H1 (cell line): ENCODE data around the gene ACACA. TPM values are rescaled to one million over a fixed set of nuclear protein-coding genes. Genes with fewer than 3 reads are reported as not detected.

ENCODE experiments used
- NANOG ChIP-seq: IDR thresholded peaks from 2 replicates; pipeline ENCODE4 v1.6.1; 2011; ENCODE audit warnings: low read length, low read depth, mild to moderate bottlenecking, inconsistent platforms; ENCODE audit not compliant: insufficient read depth, poor library complexity, severe bottlenecking
- polyA plus RNA-seq, 7 experiments: library from polyadenylated mRNA; depleted of rRNA in 3 of 7; stranded (reverse) in 5 of 7; unstranded in 2 of 7; fragments of >200 nt in 5 of 7; fragments of 200-250 nt in 2 of 7; gene quantifications; 1 replicate in 5 of 7; 2 replicates in 1 of 7; 4 replicates in 1 of 7; pipeline versions ENCODE4 v1.2.1 to v1.2.3, GENCODE V29; 2011 to 2013; ENCODE audit warnings: missing spikeins in 2 of 7, mixed read lengths in 2 of 7
- total RNA-seq: library from RNA; stranded (reverse); fragmentation: NEBNext Ultra II Directional; extraction: Animal tissue kit (Norgen Biotek cat#: 25700); gene quantifications from 2 replicates; pipeline ENCODE4 v1.2.1, GENCODE V29; 2021
- TF ChIP-seq, protein P1 (sequence below): IDR thresholded peaks from 2 replicates; pipeline ENCODE4 v1.6.1; 2012; ENCODE audit warnings: inconsistent platforms

ACACA gene
- total and polyA plus RNA-seq, 2 of the 8 experiments (the other 6 are each of a cell fraction or from before 2014, with no cell fraction given): 74.0 to 160 TPM

DNA sequence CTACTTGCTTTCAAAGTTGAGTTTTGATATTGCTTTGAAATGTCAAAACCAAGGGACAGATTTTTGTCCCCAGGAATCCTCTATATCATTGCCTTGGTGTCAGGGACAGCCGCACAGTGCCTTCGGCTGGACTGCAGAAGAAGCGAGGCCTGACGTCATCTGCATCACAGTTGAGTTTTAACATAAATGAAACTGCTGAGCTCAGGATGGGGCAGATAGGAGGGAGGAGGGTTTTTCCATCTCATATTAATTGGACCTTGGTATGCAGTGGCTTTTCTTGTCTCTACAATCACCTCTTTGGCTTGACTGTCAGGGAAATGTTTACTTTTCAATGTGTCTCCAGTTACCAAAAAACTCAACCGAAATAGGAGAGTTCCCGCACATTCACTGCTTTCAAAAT is 346.5 kb downstream of the ACACA start (continued):
- TF ChIP-seq NANOG: no peak
- TF ChIP-seq, protein P1, sequence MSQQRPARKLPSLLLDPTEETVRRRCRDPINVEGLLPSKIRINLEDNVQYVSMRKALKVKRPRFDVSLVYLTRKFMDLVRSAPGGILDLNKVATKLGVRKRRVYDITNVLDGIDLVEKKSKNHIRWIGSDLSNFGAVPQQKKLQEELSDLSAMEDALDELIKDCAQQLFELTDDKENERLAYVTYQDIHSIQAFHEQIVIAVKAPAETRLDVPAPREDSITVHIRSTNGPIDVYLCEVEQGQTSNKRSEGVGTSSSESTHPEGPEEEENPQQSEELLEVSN: no peak
